NCI-H1092 treated with DMSO at 0.1 percent for 48 hours (cell line): ENCODE results near the gene HP1BP3.
"Not testable (repeated sequence)": the region's sequence is repeated elsewhere in the genome, so short reads cannot be mapped to it uniquely, and the experiment has no call there.

Experiments used
- DNase-seq: peaks from one replicate; lab custom pipeline; 2025; lab: John Stamatoyannopoulos, UW

HP1BP3 gene

GRCh38 chr1:20727746-20728316 lies 59.3 kb downstream of the HP1BP3 start:
- DNase-seq = no peak

- DNase-seq = no peak
Measured at GRCh38 chr1:20726932-20727745, 60.0 kb downstream of the HP1BP3 start.

- DNase-seq = no peak
Measured at GRCh38 chr1:20726118-20726911, 60.8 kb downstream of the HP1BP3 start.

- peak; percentile 44 for DNase-seq
Measured at GRCh38 chr1:20725189-20726117, 61.7 kb downstream of the HP1BP3 start.

- DNase-seq = no peak
Measured at GRCh38 chr1:20724364-20725188, 62.5 kb downstream of the HP1BP3 start.

- DNase-seq = no peak
Measured at GRCh38 chr1:20723537-20724363, 63.4 kb downstream of the HP1BP3 start.

GRCh38 chr1:20723159-20723536 lies 64.0 kb downstream of the HP1BP3 start:
- DNase-seq = no peak

GRCh38 chr1:20721117-20722061 lies 65.7 kb downstream of the HP1BP3 start:
- no peak for DNase-seq

- no peak for DNase-seq
Measured at GRCh38 chr1:20720631-20721091, 66.4 kb downstream of the HP1BP3 start.

- DNase-seq = no peak
Measured at GRCh38 chr1:20719871-20720620, 67.1 kb downstream of the HP1BP3 start.

GRCh38 chr1:20719261-20719660 lies 67.8 kb downstream of the HP1BP3 start:
- DNase-seq = no peak

GRCh38 chr1:20718343-20718882 lies 68.7 kb downstream of the HP1BP3 start:
- not testable (repeated sequence) for DNase-seq

GRCh38 chr1:20717452-20718342 lies 69.4 kb downstream of the HP1BP3 start, which contains the start of gene KIF17:
TSS of gene KIF17 (minus strand) at chr1:20718007. CDS start at chr1:20717706, 301 bp downstream.
- peak; percentile 46 for DNase-seq

- no peak for DNase-seq
Measured at GRCh38 chr1:20716232-20716631, 70.9 kb downstream of the HP1BP3 start.

GRCh38 chr1:20715406-20715805 lies 71.7 kb downstream of the HP1BP3 start:
- DNase-seq = no peak

GRCh38 chr1:20713440-20713839 lies 73.7 kb downstream of the HP1BP3 start:
- DNase-seq = no peak

- no peak for DNase-seq
Measured at GRCh38 chr1:20712215-20712577, 74.9 kb downstream of the HP1BP3 start.
